Measurements from ENCODE around the gene OR8G1.

DNA sequence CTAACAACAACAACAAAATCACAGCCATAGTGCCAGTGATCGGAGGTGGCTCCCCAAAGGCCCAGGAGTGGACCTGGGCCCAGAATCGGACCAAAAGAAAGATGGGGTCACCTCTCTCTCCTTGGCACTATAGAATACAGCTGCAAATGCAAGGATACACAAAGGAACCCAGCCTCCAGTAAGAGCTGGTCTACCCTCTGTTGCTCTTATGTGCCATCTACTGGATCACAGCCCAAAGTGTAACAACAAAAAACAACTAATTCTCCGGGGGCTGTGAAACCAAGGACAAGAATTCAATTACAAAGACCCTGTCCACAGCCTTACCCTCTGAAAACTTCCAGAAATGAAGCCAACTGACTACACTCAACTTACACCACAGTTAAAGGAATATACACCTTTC is 36.9 kb downstream of the OR8G1 start:
- no peak for TF ChIP-seq REST (IDR thresholded peaks at IDR 0.05; ENCODE audit: insufficient read depth in 1 of 2, low read depth in 2 of 2, low read length in 2 of 2)
- no peak for TF ChIP-seq POLR2AphosphoS5 (IDR thresholded peaks at IDR 0.05; ENCODE audit: low read depth, low read length)

All from PFSK-1 (cell line).